ENCODE data around the gene APOB.
"Not testable (repeated sequence)": the region's sequence is repeated elsewhere in the genome, so short reads cannot be mapped to it uniquely, and the experiment has no call there.

The APOB gene

GRCh38 chr2:21030983-21031968, 12.6 kb downstream of the APOB start:
- Histone ChIP-seq H3K4me3 (ENCODE audit: insufficient read depth, low read depth, low read length) (no peak overlapping the region), H3K9me3 (ENCODE audit: control insufficient read depth, low read length) (no peaks in the 10 kb centered on the region)
- 83 to 90% methylated on average over 4 of the region's 4 CpGs for WGBS, 2 experiments

GRCh38 chr2:21029519-21029918, 14.4 kb downstream of the APOB start:
- no peak overlapping the region for H3K4me3 ChIP-seq (ENCODE audit: insufficient read depth, low read depth, low read length)
- no peaks in the 10 kb centered on the region for H3K36me3 ChIP-seq (ENCODE audit: control insufficient read depth, insufficient read depth, low read length)
- no peaks in the 10 kb centered on the region for H3K4me1 ChIP-seq (ENCODE audit: control insufficient read depth, insufficient read depth, low read length)
- H3K27ac ChIP-seq (ENCODE audit: insufficient read depth, low read depth, low read length, poor library complexity, severe bottlenecking): no peak overlapping the region
- 93 to 98% methylated on average over 2 of the region's 2 CpGs for WGBS, 2 experiments
- H3K9me3 ChIP-seq (ENCODE audit: control insufficient read depth, low read length): no peaks in the 10 kb centered on the region
- no peaks in the 10 kb centered on the region for H3K27me3 ChIP-seq (ENCODE audit: control insufficient read depth, insufficient read depth, low read length, poor library complexity, severe bottlenecking)

More at GRCh38 chr2:21030983-21031968, 12.6 kb downstream of the APOB start:
- H3K27ac ChIP-seq (ENCODE audit: insufficient read depth, low read depth, low read length, poor library complexity, severe bottlenecking): no peak overlapping the region
- no peaks in the 10 kb centered on the region for H3K36me3 ChIP-seq (ENCODE audit: control insufficient read depth, insufficient read depth, low read length)
- no peaks in the 10 kb centered on the region for H3K4me1 ChIP-seq (ENCODE audit: control insufficient read depth, insufficient read depth, low read length)
- H3K27me3 ChIP-seq (ENCODE audit: control insufficient read depth, insufficient read depth, low read length, poor library complexity, severe bottlenecking): no peaks in the 10 kb centered on the region

- H3K4me1 ChIP-seq (ENCODE audit: control insufficient read depth, insufficient read depth, low read length): not testable (repeated sequence)
- whole genome bisulfite sequencing, 2 experiments: 91 to 94% methylated on average over 5 of the region's 5 CpGs
Measured at GRCh38 chr2:21028951-21029350, 14.9 kb downstream of the APOB start.

GRCh38 chr2:21028021-21028947, 15.6 kb downstream of the APOB start:
- WGBS, 2 experiments: 92 to 93% methylated on average over 4 of the region's 4 CpGs
- Histone ChIP-seq H3K36me3 (ENCODE audit: control insufficient read depth, insufficient read depth, low read length) (no peaks in the 10 kb centered on the region), H3K27ac (ENCODE audit: insufficient read depth, low read depth, low read length, poor library complexity, severe bottlenecking) (no peak overlapping the region), H3K4me1 (ENCODE audit: control insufficient read depth, insufficient read depth, low read length) (no peaks in the 10 kb centered on the region), H3K27me3 (ENCODE audit: control insufficient read depth, insufficient read depth, low read length, poor library complexity, severe bottlenecking) (no peaks in the 10 kb centered on the region), H3K4me3 (ENCODE audit: insufficient read depth, low read depth, low read length) (no peak overlapping the region), H3K9me3 (ENCODE audit: control insufficient read depth, low read length) (no peaks in the 10 kb centered on the region)

More at GRCh38 chr2:21028951-21029350, 14.9 kb downstream of the APOB start:
- H3K4me3 ChIP-seq (ENCODE audit: insufficient read depth, low read depth, low read length); H3K9me3 ChIP-seq (ENCODE audit: control insufficient read depth, low read length); H3K27me3 ChIP-seq (ENCODE audit: control insufficient read depth, insufficient read depth, low read length, poor library complexity, severe bottlenecking); H3K27ac ChIP-seq (ENCODE audit: insufficient read depth, low read depth, low read length, poor library complexity, severe bottlenecking); H3K36me3 ChIP-seq (ENCODE audit: control insufficient read depth, insufficient read depth, low read length): not testable (repeated sequence)

- Histone ChIP-seq H3K4me1 (ENCODE audit: control insufficient read depth, insufficient read depth, low read length) (no peaks in the 10 kb centered on the region), H3K27ac (ENCODE audit: insufficient read depth, low read depth, low read length, poor library complexity, severe bottlenecking) (no peak overlapping the region), H3K36me3 (ENCODE audit: control insufficient read depth, insufficient read depth, low read length) (no peaks in the 10 kb centered on the region), H3K9me3 (ENCODE audit: control insufficient read depth, low read length) (no peaks in the 10 kb centered on the region), H3K4me3 (ENCODE audit: insufficient read depth, low read depth, low read length) (no peak overlapping the region), H3K27me3 (ENCODE audit: control insufficient read depth, insufficient read depth, low read length, poor library complexity, severe bottlenecking) (no peaks in the 10 kb centered on the region)
Measured at GRCh38 chr2:21026479-21027282, 17.2 kb downstream of the APOB start.

GRCh38 chr2:21025690-21026478, 18.0 kb downstream of the APOB start:
- Histone ChIP-seq H3K27ac (ENCODE audit: insufficient read depth, low read depth, low read length, poor library complexity, severe bottlenecking) (no peak overlapping the region), H3K4me1 (ENCODE audit: control insufficient read depth, insufficient read depth, low read length) (no peaks in the 10 kb centered on the region), H3K4me3 (ENCODE audit: insufficient read depth, low read depth, low read length) (no peak overlapping the region), H3K36me3 (ENCODE audit: control insufficient read depth, insufficient read depth, low read length) (no peaks in the 10 kb centered on the region), H3K27me3 (ENCODE audit: control insufficient read depth, insufficient read depth, low read length, poor library complexity, severe bottlenecking) (no peaks in the 10 kb centered on the region), H3K9me3 (ENCODE audit: control insufficient read depth, low read length) (no peaks in the 10 kb centered on the region)
- 89 to 93% methylated on average over 11 of the region's 11 CpGs for WGBS, 2 experiments

GRCh38 chr2:21024722-21025389, 19.0 kb downstream of the APOB start:
- Histone ChIP-seq H3K9me3 (ENCODE audit: control insufficient read depth, low read length) (no peaks in the 10 kb centered on the region), H3K27ac (ENCODE audit: insufficient read depth, low read depth, low read length, poor library complexity, severe bottlenecking) (no peak overlapping the region), H3K27me3 (ENCODE audit: control insufficient read depth, insufficient read depth, low read length, poor library complexity, severe bottlenecking) (no peaks in the 10 kb centered on the region), H3K4me1 (ENCODE audit: control insufficient read depth, insufficient read depth, low read length) (no peaks in the 10 kb centered on the region), H3K36me3 (ENCODE audit: control insufficient read depth, insufficient read depth, low read length) (no peaks in the 10 kb centered on the region), H3K4me3 (ENCODE audit: insufficient read depth, low read depth, low read length) (no peak overlapping the region)
- WGBS, 2 experiments: 95 to 96% methylated on average over 7 of the region's 7 CpGs

- H3K4me3 ChIP-seq (ENCODE audit: insufficient read depth, low read depth, low read length): no peak overlapping the region
- H3K27me3 ChIP-seq (ENCODE audit: control insufficient read depth, insufficient read depth, low read length, poor library complexity, severe bottlenecking): no peaks in the 10 kb centered on the region
- no peaks in the 10 kb centered on the region for H3K36me3 ChIP-seq (ENCODE audit: control insufficient read depth, insufficient read depth, low read length)
- no peaks in the 10 kb centered on the region for H3K4me1 ChIP-seq (ENCODE audit: control insufficient read depth, insufficient read depth, low read length)
- H3K9me3 ChIP-seq (ENCODE audit: control insufficient read depth, low read length): no peaks in the 10 kb centered on the region
- H3K27ac ChIP-seq (ENCODE audit: insufficient read depth, low read depth, low read length, poor library complexity, severe bottlenecking): no peak overlapping the region
- WGBS, 2 experiments: 84 to 92% methylated on average over 5 of the region's 5 CpGs
Measured at GRCh38 chr2:21024198-21024597, 19.7 kb downstream of the APOB start.

All from ectodermal cell (in vitro differentiated cells).